GM12891 (cell line): ENCODE measurements around the gene RRAGC.

Experiments
- POLR2AphosphoS5 ChIP-seq: IDR thresholded peaks from 2 replicates; pipeline ENCODE4 v1.6.1; 2011; ENCODE audit warnings: low read depth, low read length, control low read depth
- TAF1 ChIP-seq: IDR thresholded peaks from 2 replicates; pipeline ENCODE4 v1.6.1; 2011; ENCODE audit warnings: low read depth, low read length, control low read depth

DNA sequence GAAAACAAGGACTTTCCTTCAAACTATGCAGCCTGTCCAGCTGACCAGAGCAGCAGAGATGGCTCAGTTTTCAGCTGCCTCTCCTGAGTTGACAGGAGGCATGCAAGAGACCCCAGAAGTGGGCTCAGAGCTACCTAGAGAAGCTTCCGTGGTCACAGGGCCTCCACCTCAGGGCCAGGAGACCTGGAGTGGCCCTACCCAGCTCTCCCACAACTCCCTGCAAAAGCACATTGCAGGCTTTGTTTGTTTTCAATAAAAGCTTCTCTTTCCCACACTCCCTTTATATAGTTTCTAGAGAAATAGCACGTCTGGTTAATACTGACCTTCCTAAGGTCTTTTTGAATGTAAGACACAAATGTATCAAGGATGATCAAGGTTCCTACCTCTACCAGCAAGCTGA, 40.1 kb downstream of the RRAGC start:
- TF ChIP-seq TAF1 = no peak
- TF ChIP-seq POLR2AphosphoS5 = no peak
